PFSK-1 (cell line): Measurements from ENCODE around the gene KIF11.

Experiments used
- FOXP2 ChIP-seq: optimal IDR thresholded peaks from 2 replicates; pipeline ENCODE3; 2011; ENCODE audit warnings: borderline replicate concordance, control low read depth, inconsistent platforms; ENCODE audit not compliant: insufficient read depth; ENCODE audit errors: extremely low read length, extremely low read depth
- POLR2AphosphoS5 ChIP-seq: IDR thresholded peaks from 2 replicates; pipeline ENCODE4 v1.6.1; 2012; ENCODE audit warnings: low read depth, mild to moderate bottlenecking, control low read depth, low read length, moderate library complexity
- REST ChIP-seq, 2 experiments: IDR thresholded peaks; 2 replicates each; pipeline versions ENCODE4 v1.6.1 to v1.8.0; 2011 to 2012; ENCODE audit warnings: low read depth in 2 of 2, low read length in 2 of 2, control low read depth in 1 of 2, inconsistent platforms in 1 of 2, mild to moderate bottlenecking in 1 of 2, moderate library complexity in 1 of 2; ENCODE audit not compliant: insufficient read depth in 1 of 2
- SIN3A ChIP-seq: IDR thresholded peaks from 2 replicates; pipeline ENCODE4 v1.6.1; 2012; ENCODE audit warnings: mild to moderate bottlenecking, low read length, moderate library complexity, borderline replicate concordance; ENCODE audit not compliant: insufficient read depth
- TAF1 ChIP-seq: IDR thresholded peaks from 2 replicates; pipeline ENCODE4 v1.6.1; 2012; ENCODE audit warnings: low read length, control low read depth, borderline replicate concordance; ENCODE audit not compliant: insufficient read depth

Gene KIF11

GRCh38 chr10:92688927-92689662 lies 96.2 kb downstream of the KIF11 start:
- no peak for TF ChIP-seq FOXP2
- no peak for TF ChIP-seq REST (IDR thresholded peaks at IDR 0.05; ENCODE audit: insufficient read depth in 1 of 2, low read depth in 2 of 2, low read length in 2 of 2)
- no peak for TF ChIP-seq POLR2AphosphoS5
- TF ChIP-seq SIN3A: no peak
- no peak for TF ChIP-seq TAF1

- no peak for TF ChIP-seq TAF1
- TF ChIP-seq SIN3A: no peak
- TF ChIP-seq POLR2AphosphoS5: no peak
- no peak for TF ChIP-seq REST (IDR thresholded peaks at IDR 0.05; ENCODE audit: insufficient read depth in 1 of 2, low read depth in 2 of 2, low read length in 2 of 2)
- TF ChIP-seq FOXP2: no peak
These were observed 96.8 kb downstream of the KIF11 start, which contains the start of gene HHEX for GRCh38 chr10:92689663-92690210. TSS of gene HHEX (plus strand) at chr10:92689955. CDS start at chr10:92689987, 32 bp downstream.

GRCh38 chr10:92690211-92690914 lies 97.4 kb downstream of the KIF11 start:
- TF ChIP-seq FOXP2 (no peak), TAF1 (no peak)

- TF ChIP-seq FOXP2: no peak
- TF ChIP-seq TAF1: no peak
- no peak for TF ChIP-seq REST (IDR thresholded peaks at IDR 0.05; ENCODE audit: insufficient read depth in 1 of 2, low read depth in 2 of 2, low read length in 2 of 2)
- TF ChIP-seq POLR2AphosphoS5: no peak
- TF ChIP-seq SIN3A: no peak
These were observed 98.1 kb downstream of the KIF11 start for GRCh38 chr10:92690915-92691590.

GRCh38 chr10:92691591-92692079 lies 98.7 kb downstream of the KIF11 start:
- TF ChIP-seq POLR2AphosphoS5 (no peak), TAF1 (no peak), FOXP2 (no peak), SIN3A (no peak), REST (IDR thresholded peaks at IDR 0.05; ENCODE audit: insufficient read depth in 1 of 2, low read depth in 2 of 2, low read length in 2 of 2) (no peak)
